GM12878 (cell line): Measurements from ENCODE around the gene PABPN1. TPM values are rescaled to one million over a fixed set of nuclear protein-coding genes. Genes with fewer than 3 reads are reported as not detected.

ENCODE experiments used
- ATAC-seq: fragments of 200-7000 bp; cut with Tn5 transposase; 3 replicates; pipeline ENCODE4 v1.9.1; 2020; ENCODE audit warnings: mild to moderate bottlenecking, moderate library complexity
- BruUV-seq: library from RNA; stranded (reverse); fragments of 400-500 nt; replicated peaks from 2 replicates; lab custom pipeline; 2021; lab: Mats Ljungman, UMichigan
- CTCF ChIA-PET: fragments of 300-600 bp; sonication (Branson Sonifier 250); formaldehyde crosslinking; extraction: SDS; loops from one replicate; lab custom pipeline; 2021; ENCODE audit warnings: inconsistent platforms; lab: Yijun Ruan, JAX
- POLR2A ChIA-PET: fragments of 350-600 bp; formaldehyde crosslinking; extraction: SDS; loops from one replicate; lab custom pipeline; 2021; ENCODE audit warnings: inconsistent platforms; lab: Charles Lee
- RAD21 ChIA-PET: fragments of 300-600 bp; sonication (Branson Sonifier 250); formaldehyde crosslinking; loops from one replicate; lab custom pipeline; 2023; ENCODE audit warnings: antibody characterized with exemption; ENCODE audit not compliant: unreplicated experiment; lab: Charles Lee
- SMC1A ChIA-PET: fragments of 300-600 bp; sonication (Branson Sonifier 250); formaldehyde crosslinking; loops from one replicate; lab custom pipeline; 2023; ENCODE audit not compliant: unreplicated experiment, uncharacterized antibody; lab: Charles Lee
- DNase-seq: peaks from one replicate; pipeline ENCODE4 v3.0.0-alpha.2; 2011; ENCODE audit warnings: low read depth, low spot score
- FAIRE-seq: peaks from 3 replicates; lab custom pipeline; 2011; peaks lifted over from hg19 to GRCh38; lab: Jason Lieb, UNC
- H2AFZ ChIP-seq: 2 replicates; pipeline ENCODE4 v1.6.0; 2011; ENCODE audit warnings: low read depth, low read length, control low read depth; ENCODE audit not compliant: control insufficient read depth
- H3K27ac ChIP-seq: 2 replicates; pipeline ENCODE4 v1.5.1; 2011; ENCODE audit warnings: control low read depth; ENCODE audit not compliant: control insufficient read depth, insufficient read depth
- H3K27me3 ChIP-seq, 2 experiments: replicated peaks in 1 of 2; 2 replicates each; pipeline versions ENCODE4 v1.6.0 to v1.6.1; 2011; ENCODE audit warnings: low read length in 1 of 2; ENCODE audit not compliant: control insufficient read depth in 2 of 2, insufficient read depth in 2 of 2
- H3K36me3 ChIP-seq, 2 experiments: 2 replicates each; pipeline ENCODE4 v1.5.1; 2011; ENCODE audit warnings: low read length in 1 of 2; ENCODE audit not compliant: control insufficient read depth in 2 of 2, insufficient read depth in 2 of 2
- H3K4me1 ChIP-seq: 2 replicates; pipeline ENCODE4 v1.6.1; 2011; ENCODE audit warnings: mild to moderate bottlenecking, low read length, moderate library complexity, mixed read lengths; ENCODE audit not compliant: control insufficient read depth, insufficient read depth
- H3K4me2 ChIP-seq: 2 replicates; pipeline ENCODE4 v1.6.0; 2011; ENCODE audit warnings: control low read depth; ENCODE audit not compliant: control insufficient read depth, insufficient read depth
- H3K4me3 ChIP-seq: fragments of 200-600 bp; sonication (generic); 2 replicates; pipeline ENCODE4 v1.5.1; 2016
- H3K79me2 ChIP-seq: 2 replicates; pipeline ENCODE4 v1.6.0; 2011; ENCODE audit warnings: low read length; ENCODE audit not compliant: control insufficient read depth, insufficient read depth
- H3K9ac ChIP-seq: 2 replicates; pipeline ENCODE4 v1.8.0; 2011; ENCODE audit warnings: low read length, control low read depth, mixed read lengths; ENCODE audit not compliant: control insufficient read depth, insufficient read depth
- H3K9me3 ChIP-seq: replicated peaks from 3 replicates; pipeline ENCODE4 v1.5.1; 2011; ENCODE audit warnings: mild to moderate bottlenecking, low read length; ENCODE audit not compliant: control insufficient read depth, insufficient read depth
- H4K20me1 ChIP-seq: 2 replicates; pipeline ENCODE4 v1.6.0; 2011; ENCODE audit not compliant: control insufficient read depth, insufficient read depth
- ATF3 ChIP-seq: IDR thresholded peaks from 2 replicates; pipeline ENCODE4 v1.6.1; 2011; ENCODE audit warnings: low read depth, mild to moderate bottlenecking, low read length, moderate library complexity, borderline replicate concordance; ENCODE audit errors: extremely low read depth
- ATF7 ChIP-seq: fragments of 450-650 bp; IDR thresholded peaks from 2 replicates; pipeline ENCODE4 v1.6.1; 2016; ENCODE audit warnings: low read depth, mild to moderate bottlenecking
- BCL3 ChIP-seq: IDR thresholded peaks from 2 replicates; pipeline ENCODE4 v1.6.1; 2011; ENCODE audit warnings: borderline replicate concordance, low read depth, mild to moderate bottlenecking, moderate library complexity, low read length; ENCODE audit not compliant: insufficient read depth, poor library complexity, severe bottlenecking
- DPF2 ChIP-seq: fragments of 450-650 bp; IDR thresholded peaks from 2 replicates; pipeline ENCODE4 v1.6.1; 2017; ENCODE audit warnings: mild to moderate bottlenecking
- E2F4 ChIP-seq: IDR thresholded peaks from 2 replicates; pipeline ENCODE4 v1.6.1; 2012; ENCODE audit warnings: low read depth, low read length, improper control_type of control experiment
- GABPA ChIP-seq: IDR thresholded peaks from 2 replicates; pipeline ENCODE4 v1.6.1; 2014; ENCODE audit warnings: antibody characterized with exemption, low read depth, mild to moderate bottlenecking, inconsistent platforms
- IKZF2 ChIP-seq, 2 experiments: fragments of 450-650 bp; IDR thresholded peaks; 2 replicates each; pipeline ENCODE4 v1.6.1; 2017; ENCODE audit warnings: mild to moderate bottlenecking in 2 of 2, moderate library complexity in 2 of 2
- JUNB ChIP-seq: IDR thresholded peaks from 2 replicates; pipeline ENCODE4 v1.6.1; 2016; ENCODE audit warnings: antibody characterized with exemption, mild to moderate bottlenecking
- SMAD1 ChIP-seq: fragments of 450-650 bp; IDR thresholded peaks from 2 replicates; pipeline ENCODE4 v1.6.1; 2018; ENCODE audit warnings: mild to moderate bottlenecking, low read depth; ENCODE audit not compliant: partially characterized antibody
- TCF12 ChIP-seq: IDR thresholded peaks from 2 replicates; pipeline ENCODE4 v1.6.1; 2011; ENCODE audit warnings: low read depth, mild to moderate bottlenecking, low read length
- TCF7 ChIP-seq: IDR thresholded peaks from 2 replicates; pipeline ENCODE4 v1.6.1; 2014; ENCODE audit warnings: antibody characterized with exemption, borderline replicate concordance
- ZBED1 ChIP-seq: IDR thresholded peaks from 2 replicates; pipeline ENCODE4 v1.6.1; 2016; ENCODE audit warnings: borderline replicate concordance
- ZBTB4 ChIP-seq: fragments of 450-650 bp; formaldehyde crosslinking; IDR thresholded peaks from 2 replicates; pipeline ENCODE4 v1.4.0; 2022; ENCODE audit warnings: mild to moderate bottlenecking, moderate library complexity
- ZNF622 ChIP-seq: fragments of 450-650 bp; IDR thresholded peaks from 2 replicates; pipeline ENCODE4 v1.6.1; 2017; ENCODE audit warnings: mild to moderate bottlenecking, inconsistent platforms
- WGBS: methylation state at CpG from one replicate; pipeline ENCODE4 v1.1.6; 2016; ENCODE audit warnings: low lambda C conversion rate; ENCODE audit not compliant: insufficient replicate concordance, insufficient coverage; ENCODE audit errors: missing lambda C conversion rate; 5-methylcytosine and 5-hydroxymethylcytosine counted together
- in situ Hi-C: fragments of 300-500 bp; cut with MboI; formaldehyde crosslinking; loops from 9 replicates; pipeline ENCODE4 v1.14.3; 2018; ENCODE audit warnings: mixed read lengths
- intact Hi-C: fragments of 100-400 bp; cut with micrococcal nuclease; formaldehyde crosslinking; loops from one replicate; pipeline ENCODE4 v1.14.2; 2022; ENCODE audit not compliant: unreplicated experiment
- polyA plus RNA-seq, 11 experiments: library from polyadenylated mRNA; depleted of rRNA in 4 of 11; unstranded in 6 of 11; stranded (reverse) in 5 of 11; fragments of >200 nt; fragmentation: Nextera tagmentation in 4 of 11; fragmentation: Illumina TruSeq in 1 of 11; extraction: Ambion mirVana in 4 of 11; extraction: Trizol in 1 of 11; gene quantifications; 1 replicate in 1 of 11; 2 replicates in 10 of 11; pipeline versions ENCODE4 v1.2.1 to v1.2.3, GENCODE V29; 2011 to 2016; ENCODE audit warnings: inconsistent platforms in 2 of 11, missing spikeins in 2 of 11, low read depth in 1 of 11
- total RNA-seq, 4 experiments: library from RNA; depleted of rRNA in 3 of 4; stranded (reverse); fragments of >200 nt in 3 of 4; fragmentation: Illumina TruSeq in 1 of 4; extraction: Trizol in 1 of 4; gene quantifications; 2 replicates each; pipeline versions ENCODE4 v1.2.1 to v1.2.3, GENCODE V29; 2013 to 2021

Gene PABPN1
- total and polyA plus RNA-seq, 10 of the 15 experiments (the other 5 are each of a cell fraction or from before 2014, with no cell fraction given), result 31.3 to 248 (median 103) TPM

- no peak for TF ChIP-seq BCL3
- no peak for TF ChIP-seq DPF2
- no peak for TF ChIP-seq ATF3
- no peak for TF ChIP-seq JUNB
- TF ChIP-seq E2F4, result no peak
- TF ChIP-seq ZBED1, result no peak
Observed at GRCh38 chr14:23366426-23366921, 45.2 kb downstream of the PABPN1 start (continued).

- H3K4me1 ChIP-seq, result no peaks in the 10 kb centered on the region
- DNase-seq (no peak), ATAC-seq (no peak), FAIRE-seq (no peak)
- SMC1A ChIA-PET, result interaction anchor here (1.1 kb wide), 1 partner anchor 24 kb away, joined by 3 read pairs; no protein-coding TSS in a partner anchor
- no peaks in the 10 kb centered on the region for H3K36me3 ChIP-seq
- 0% methylated on average over 1 of the region's 1 CpG for WGBS
- RAD21 ChIA-PET, result no interaction called here
- H3K27ac ChIP-seq, result no peak overlapping the region
- no peak overlapping the region for H3K4me3 ChIP-seq
- no peak overlapping the region for H3K9ac ChIP-seq
- no peaks in the 10 kb centered on the region for H4K20me1 ChIP-seq
- no peak overlapping the region for H3K4me2 ChIP-seq
- no peaks in the 10 kb centered on the region for H3K79me2 ChIP-seq
- in situ Hi-C loops (no loop called here), intact Hi-C loops (no loop called here)
- H3K9me3 ChIP-seq, result no peaks in the 10 kb centered on the region
- no TSS peak for BruUV-seq
- TF ChIP-seq ATF7, result no peak
- no peak for TF ChIP-seq GABPA
- TF ChIP-seq IKZF2 (IDR thresholded peaks at IDR 0.05), result no peak
- no peak for TF ChIP-seq ZBTB4 (CRISPR knock-in tag)
- TF ChIP-seq TCF7, result no peak
- no peak for TF ChIP-seq ZNF622
- no peak for TF ChIP-seq SMAD1
- TF ChIP-seq TCF12, result no peak
- no peak overlapping the region for H2AFZ ChIP-seq
- peaks cover 0 to 2% of the 10 kb centered on the region in 2 experiments; a peak in 3 of 4 replicates for H3K27me3 ChIP-seq
- POLR2A ChIA-PET, result no interaction called here
- CTCF ChIA-PET, result interaction anchor here (1.2 to 1.5 kb wide), 3 partner anchors 8 to 97 kb away, joined by 3 to 4 read pairs (median 3); no protein-coding TSS in a partner anchor
Observed at GRCh38 chr14:23370221-23370620, 49.0 kb downstream of the PABPN1 start.
